OCI-LY3 (cell line): ENCODE measurements around the gene ABO.

Experiments
- CTCF ChIP-seq: fragments of 200-600, 300-600 bp; sonication (generic); IDR thresholded peaks from 2 replicates; pipeline ENCODE4 v1.5.1; 2014; ENCODE audit warnings: antibody characterized with exemption, low read length, low read depth
- EZH2phosphoT487 ChIP-seq: fragments of 200-600 bp; shearing (Covaris generic); IDR thresholded peaks from 2 replicates; pipeline ENCODE4 v1.6.1; 2018; ENCODE audit warnings: antibody characterized with exemption, mixed run types, low read depth

DNA sequence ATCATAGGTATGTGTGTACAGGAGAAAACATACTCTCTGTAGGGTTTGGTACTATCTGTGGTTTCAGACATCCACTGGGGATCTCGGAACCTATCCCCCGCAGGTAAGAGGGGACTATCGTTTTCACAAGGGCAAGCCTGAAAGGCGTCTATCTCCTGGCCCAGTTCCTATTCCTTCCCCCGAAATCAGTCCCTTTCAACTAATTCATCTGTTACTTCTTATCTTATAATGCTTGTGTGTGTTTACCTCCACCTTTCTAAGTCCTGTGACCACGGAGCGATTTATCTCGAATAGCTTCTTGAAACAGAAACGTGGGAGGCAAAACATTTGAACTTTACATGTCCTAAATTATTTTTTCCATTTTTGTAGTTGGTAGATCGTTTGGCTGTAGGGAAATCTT lies 11.4 kb downstream of the ABO start:
- TF ChIP-seq CTCF (no peak), EZH2phosphoT487 (no peak)
